Mammary epithelial cell (primary cell): ENCODE measurements around the gene IL17A.

Source experiments
- EZH2 ChIP-seq: IDR thresholded peaks from 2 replicates; pipeline ENCODE4 v1.6.1; 2012; ENCODE audit warnings: low read length, inconsistent platforms, borderline replicate concordance
- TF ChIP-seq, protein P1 (sequence below), 2 donors: IDR thresholded peaks in 1 of 2; conservative IDR thresholded peaks in 1 of 2; 2 replicates each; pipeline ENCODE4 v1.5.1; 2011 to 2012; ENCODE audit warnings: inconsistent platforms in 2 of 2, low read length in 2 of 2, mild to moderate bottlenecking in 2 of 2, control low read depth in 1 of 2, low read depth in 1 of 2; ENCODE audit not compliant: insufficient read depth in 1 of 2; ENCODE audit errors: extremely low read depth in 1 of 2

DNA sequence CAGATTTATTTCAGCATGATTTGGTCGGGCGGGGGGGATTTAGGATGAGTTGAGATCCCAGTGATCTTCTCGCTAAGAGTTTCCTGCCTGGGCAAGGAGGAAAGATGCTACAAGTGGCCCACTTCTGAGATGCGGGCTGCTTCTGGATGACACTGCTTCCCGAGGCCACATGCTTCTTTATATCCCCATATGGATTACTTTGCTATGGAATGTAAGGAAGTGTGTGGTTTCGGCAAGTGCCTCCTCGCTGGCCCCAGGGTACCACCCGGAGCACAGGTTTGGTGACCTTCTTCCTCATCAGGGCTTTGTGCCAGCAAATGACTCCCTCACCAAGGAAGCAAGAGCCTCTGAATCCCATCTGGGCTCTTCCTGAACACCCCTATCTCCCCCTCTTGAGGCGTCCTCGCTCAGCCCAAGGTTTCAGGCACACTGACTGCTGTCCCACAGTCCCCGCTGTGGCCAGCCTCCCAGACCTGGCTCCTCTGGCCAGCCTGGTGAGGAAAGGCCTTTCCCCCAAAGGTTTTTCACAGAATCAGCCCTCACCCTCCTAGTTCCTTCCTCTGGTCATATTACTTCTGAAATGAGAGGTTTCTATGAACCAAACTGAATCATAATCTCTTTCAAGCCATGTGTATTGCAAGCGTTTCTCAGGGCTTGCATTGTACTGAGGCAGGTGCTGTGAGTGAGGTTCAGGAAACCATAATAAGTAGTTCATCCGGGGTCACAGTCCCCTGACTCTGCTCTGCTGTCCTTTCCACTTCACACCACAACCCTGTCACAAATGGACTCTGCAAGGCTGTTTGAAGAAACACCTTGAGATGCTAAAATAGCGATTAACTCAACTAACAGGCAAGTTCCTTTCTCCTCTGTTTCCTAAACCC lies 41.7 kb upstream of the IL17A start:
- TF ChIP-seq, protein P1, sequence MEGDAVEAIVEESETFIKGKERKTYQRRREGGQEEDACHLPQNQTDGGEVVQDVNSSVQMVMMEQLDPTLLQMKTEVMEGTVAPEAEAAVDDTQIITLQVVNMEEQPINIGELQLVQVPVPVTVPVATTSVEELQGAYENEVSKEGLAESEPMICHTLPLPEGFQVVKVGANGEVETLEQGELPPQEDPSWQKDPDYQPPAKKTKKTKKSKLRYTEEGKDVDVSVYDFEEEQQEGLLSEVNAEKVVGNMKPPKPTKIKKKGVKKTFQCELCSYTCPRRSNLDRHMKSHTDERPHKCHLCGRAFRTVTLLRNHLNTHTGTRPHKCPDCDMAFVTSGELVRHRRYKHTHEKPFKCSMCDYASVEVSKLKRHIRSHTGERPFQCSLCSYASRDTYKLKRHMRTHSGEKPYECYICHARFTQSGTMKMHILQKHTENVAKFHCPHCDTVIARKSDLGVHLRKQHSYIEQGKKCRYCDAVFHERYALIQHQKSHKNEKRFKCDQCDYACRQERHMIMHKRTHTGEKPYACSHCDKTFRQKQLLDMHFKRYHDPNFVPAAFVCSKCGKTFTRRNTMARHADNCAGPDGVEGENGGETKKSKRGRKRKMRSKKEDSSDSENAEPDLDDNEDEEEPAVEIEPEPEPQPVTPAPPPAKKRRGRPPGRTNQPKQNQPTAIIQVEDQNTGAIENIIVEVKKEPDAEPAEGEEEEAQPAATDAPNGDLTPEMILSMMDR (conservative IDR thresholded peaks at IDR 0.05 in 1 of 2, IDR thresholded peaks at IDR 0.05 in 1 of 2; ENCODE audit: extremely low read depth in 1 of 2, insufficient read depth in 1 of 2, low read depth in 1 of 2, low read length in 2 of 2): no peak
- no peak for TF ChIP-seq EZH2
